ENCODE results near the gene RALGPS1.
A peak's percentile ranks its signal among the peaks of the same experiment; 100 is the strongest.

Gene RALGPS1

DNA sequence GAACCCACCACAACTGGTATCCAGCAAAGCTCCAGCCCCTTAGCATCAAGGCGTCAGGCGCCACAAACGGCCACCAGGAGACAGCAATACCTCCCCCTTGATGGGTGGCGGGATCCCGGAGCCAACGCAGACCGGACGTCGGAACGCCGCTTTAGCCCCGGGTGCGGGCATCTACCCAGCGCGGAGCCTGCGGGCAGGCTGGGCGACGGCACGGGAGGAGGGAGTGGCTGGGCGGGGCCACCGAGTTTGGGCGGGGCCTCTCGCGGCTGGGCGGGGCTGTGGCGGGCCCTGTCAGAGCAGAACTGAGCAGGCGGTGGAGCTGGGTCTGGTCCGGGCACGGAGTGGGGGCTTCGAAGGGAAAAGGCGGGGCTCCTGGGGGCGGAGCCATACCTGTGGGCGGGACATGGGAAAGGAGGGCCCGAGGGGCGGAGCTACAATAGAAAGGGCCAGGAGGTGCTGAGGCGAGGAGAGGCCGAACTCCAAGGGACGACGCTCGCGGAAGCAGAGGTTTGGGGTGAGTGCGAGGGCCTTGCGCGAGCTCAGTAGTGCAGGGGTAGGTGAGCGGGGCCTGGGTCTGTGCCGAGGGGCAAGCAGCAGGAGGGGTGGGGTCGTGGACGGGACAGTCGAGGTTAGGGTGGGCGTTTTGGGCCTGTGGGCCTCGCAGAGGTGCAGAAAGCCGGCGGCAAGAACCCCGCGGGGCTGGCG lies 309.7 kb downstream of the RALGPS1 start:
- Histone ChIP-seq H3K4me2 (ENCODE audit: low read length) (peak overlapping the region; percentile 94), H3K79me2 (ENCODE audit: control insufficient read depth, low read length) (no peaks in the 10 kb centered on the region), H3K4me1 (ENCODE audit: control insufficient read depth, low read length) (peaks cover 26% of the 10 kb centered on the region), H3K36me3 (ENCODE audit: control insufficient read depth, low read length) (no peaks in the 10 kb centered on the region), H3K4me3 (ENCODE audit: low read length) (peak overlapping the region; percentile 79), H3K27ac (ENCODE audit: low read depth, low read length) (no peak overlapping the region), H3K9me2 (replicated peaks; ENCODE audit: control insufficient read depth, low read length) (no peaks in the 10 kb centered on the region), H4K20me1 (ENCODE audit: control insufficient read depth, insufficient read depth, low read depth, low read length) (no peaks in the 10 kb centered on the region), H3K9me3 (ENCODE audit: control insufficient read depth, insufficient read depth, low read length) (no peaks in the 10 kb centered on the region), H3F3A (ENCODE audit: control insufficient read depth, insufficient read depth) (no peaks in the 10 kb centered on the region), H3K27me3 (ENCODE audit: control insufficient read depth, low read length) (peaks cover 38% of the 10 kb centered on the region)
- TF ChIP-seq CTCF (IDR thresholded peaks at IDR 0.05; ENCODE audit: low read depth, low read length, poor library complexity, severe bottlenecking) (no peak), EZH2phosphoT487 (IDR thresholded peaks at IDR 0.05; ENCODE audit: borderline replicate concordance, low read length) (no peak)

GRCh38 chr9:127224883-127225739 lies 310.5 kb downstream of the RALGPS1 start:
- no peaks in the 10 kb centered on the region for H3K9me2 ChIP-seq (replicated peaks; ENCODE audit: control insufficient read depth, low read length)
- TF ChIP-seq EZH2phosphoT487 (IDR thresholded peaks at IDR 0.05; ENCODE audit: borderline replicate concordance, low read length) = no peak
- TF ChIP-seq CTCF (IDR thresholded peaks at IDR 0.05; ENCODE audit: low read depth, low read length, poor library complexity, severe bottlenecking) = no peak
- peak overlapping the region; percentile 79 for H3K4me3 ChIP-seq (ENCODE audit: low read length)
- no peaks in the 10 kb centered on the region for H3K36me3 ChIP-seq (ENCODE audit: control insufficient read depth, low read length)
- H3K9me3 ChIP-seq (ENCODE audit: control insufficient read depth, insufficient read depth, low read length) = no peaks in the 10 kb centered on the region
- H3K4me2 ChIP-seq (ENCODE audit: low read length) = peak overlapping the region; percentile 95
- H4K20me1 ChIP-seq (ENCODE audit: control insufficient read depth, insufficient read depth, low read depth, low read length) = no peaks in the 10 kb centered on the region
- no peaks in the 10 kb centered on the region for H3F3A ChIP-seq (ENCODE audit: control insufficient read depth, insufficient read depth)
- no peak overlapping the region for H3K27ac ChIP-seq (ENCODE audit: low read depth, low read length)
- H3K27me3 ChIP-seq (ENCODE audit: control insufficient read depth, low read length) = peaks cover 40% of the 10 kb centered on the region
- H3K79me2 ChIP-seq (ENCODE audit: control insufficient read depth, low read length) = no peaks in the 10 kb centered on the region
- H3K4me1 ChIP-seq (ENCODE audit: control insufficient read depth, low read length) = peaks cover 26% of the 10 kb centered on the region

- H3K27me3 ChIP-seq (ENCODE audit: control insufficient read depth, low read length) = peaks cover 34% of the 10 kb centered on the region
- H3K9me2 ChIP-seq (replicated peaks; ENCODE audit: control insufficient read depth, low read length) = no peaks in the 10 kb centered on the region
- H3K36me3 ChIP-seq (ENCODE audit: control insufficient read depth, low read length) = no peaks in the 10 kb centered on the region
- peak overlapping the region; percentile 95 for H3K4me2 ChIP-seq (ENCODE audit: low read length)
- TF ChIP-seq EZH2phosphoT487 (IDR thresholded peaks at IDR 0.05; ENCODE audit: borderline replicate concordance, low read length) (no peak), CTCF (IDR thresholded peaks at IDR 0.05; ENCODE audit: low read depth, low read length, poor library complexity, severe bottlenecking) (no peak)
- no peaks in the 10 kb centered on the region for H3K9me3 ChIP-seq (ENCODE audit: control insufficient read depth, insufficient read depth, low read length)
- no peaks in the 10 kb centered on the region for H3F3A ChIP-seq (ENCODE audit: control insufficient read depth, insufficient read depth)
- H4K20me1 ChIP-seq (ENCODE audit: control insufficient read depth, insufficient read depth, low read depth, low read length) = no peaks in the 10 kb centered on the region
- no peaks in the 10 kb centered on the region for H3K79me2 ChIP-seq (ENCODE audit: control insufficient read depth, low read length)
- H3K27ac ChIP-seq (ENCODE audit: low read depth, low read length) = no peak overlapping the region
- H3K4me1 ChIP-seq (ENCODE audit: control insufficient read depth, low read length) = peaks cover 26% of the 10 kb centered on the region
- H3K4me3 ChIP-seq (ENCODE audit: low read length) = peak overlapping the region; percentile 76
These were observed 311.4 kb downstream of the RALGPS1 start for GRCh38 chr9:127225801-127226625.

Measured in DOHH2 (cell line).